SK-N-SH (cell line): ENCODE measurements around the gene STRIP2. TPM values are rescaled to one million over a fixed set of nuclear protein-coding genes. Genes with fewer than 3 reads are reported as not detected.

Source experiments
- CTCF ChIA-PET: fragments of 300-600, 350-600 bp; formaldehyde crosslinking; extraction: SDS; loops from one replicate; lab custom pipeline; 2021; lab: Yijun Ruan, JAX
- POLR2A ChIA-PET: fragments of 350-600 bp; sonication (Branson Sonifier 250); formaldehyde crosslinking; extraction: SDS; loops from one replicate; lab custom pipeline; 2020; ENCODE audit warnings: antibody characterized with exemption, inconsistent platforms; lab: Yijun Ruan, JAX
- DNase-seq: peaks from one replicate; pipeline ENCODE4 v3.0.0; 2012
- H2AFZ ChIP-seq: fragments of 200-600 bp; sonication (generic); 2 replicates; pipeline ENCODE4 v1.8.1; 2016; ENCODE audit warnings: antibody characterized with exemption, mild to moderate bottlenecking, low read depth
- H3F3A ChIP-seq: fragments of 200-600 bp; sonication (generic); replicated peaks from 2 replicates; pipeline ENCODE3; 2016; ENCODE audit warnings: antibody characterized with exemption, mild to moderate bottlenecking; ENCODE audit not compliant: insufficient read depth
- H3K27ac ChIP-seq, 2 experiments: fragments of 200-500 bp in 1 of 2; fragments of 200-600 bp in 1 of 2; sonication (Bioruptor generic) in 1 of 2; sonication (generic), shearing (Covaris generic) in 1 of 2; 2 replicates each; pipeline versions ENCODE4 v1.5.1 to v1.6.1; 2014 to 2016; ENCODE audit warnings: low read depth in 2 of 2, inconsistent platforms in 1 of 2, low read length in 1 of 2, mild to moderate bottlenecking in 1 of 2, mixed read lengths in 1 of 2
- H3K27me3 ChIP-seq: fragments of 200-600 bp; sonication (generic), shearing (Covaris generic); 2 replicates; pipeline ENCODE4 v1.6.1; 2016; ENCODE audit warnings: mixed run types; ENCODE audit not compliant: insufficient read depth
- H3K36me3 ChIP-seq, 2 experiments: fragments of 200-500 bp in 1 of 2; fragments of 200-600 bp in 1 of 2; sonication (Bioruptor generic) in 1 of 2; sonication (generic) in 1 of 2; replicated peaks in 1 of 2; 2 replicates each; pipeline versions ENCODE3 to v1.5.1; 2014 to 2016; ENCODE audit warnings: low read length in 1 of 2, mild to moderate bottlenecking in 1 of 2; ENCODE audit not compliant: insufficient read depth in 2 of 2, control insufficient read depth in 1 of 2
- H3K4me1 ChIP-seq, 2 experiments: fragments of 200-500 bp in 1 of 2; fragments of 200-600 bp in 1 of 2; sonication (Bioruptor generic) in 1 of 2; sonication (generic), shearing (Covaris generic) in 1 of 2; 2 replicates each; pipeline versions ENCODE4 v1.5.1 to v1.6.1; 2014 to 2016; ENCODE audit warnings: low read depth in 1 of 2, low read length in 1 of 2, mixed run types in 1 of 2; ENCODE audit not compliant: insufficient read depth in 2 of 2, control insufficient read depth in 1 of 2
- H3K4me2 ChIP-seq: fragments of 200-600 bp; sonication (generic), shearing (Covaris generic); 2 replicates; pipeline ENCODE4 v1.6.1; 2017; ENCODE audit warnings: mixed run types
- H3K4me3 ChIP-seq, 2 experiments: fragments of 200-500 bp in 1 of 2; fragments of 200-600 bp in 1 of 2; sonication (Bioruptor generic) in 1 of 2; sonication (generic), shearing (Covaris generic) in 1 of 2; 2 replicates each; pipeline versions ENCODE4 v1.5.1 to v1.8.1; 2014 to 2016; ENCODE audit warnings: low read depth in 2 of 2, inconsistent platforms in 1 of 2, low read length in 1 of 2, mild to moderate bottlenecking in 1 of 2, mixed read lengths in 1 of 2, moderate library complexity in 1 of 2
- H3K79me2 ChIP-seq: fragments of 200-600 bp; sonication (generic); 2 replicates; pipeline ENCODE4 v1.8.1; 2017; ENCODE audit warnings: mild to moderate bottlenecking; ENCODE audit not compliant: insufficient read depth
- H3K9ac ChIP-seq: fragments of 200-600 bp; sonication (generic); 2 replicates; pipeline ENCODE4 v1.6.1; 2017; ENCODE audit warnings: mixed run types
- H3K9me2 ChIP-seq: fragments of 200-600 bp; sonication (generic); 2 replicates; pipeline ENCODE4 v1.6.1; 2017; ENCODE audit warnings: mixed run types
- H3K9me3 ChIP-seq: fragments of 200-600 bp; sonication (generic); 2 replicates; pipeline ENCODE4 v1.6.1; 2017; ENCODE audit warnings: mixed run types, mild to moderate bottlenecking, moderate library complexity
- H4K20me1 ChIP-seq: fragments of 200-600 bp; sonication (generic); 2 replicates; pipeline ENCODE4 v1.6.1; 2017; ENCODE audit warnings: mild to moderate bottlenecking, mixed run types; ENCODE audit not compliant: insufficient read depth
- EZH2phosphoT487 ChIP-seq: fragments of 200-600 bp; sonication (generic); IDR thresholded peaks from 2 replicates; pipeline ENCODE4 v1.6.1; 2017; ENCODE audit warnings: low read depth, mixed run types, mild to moderate bottlenecking, antibody characterized with exemption, moderate library complexity, borderline replicate concordance
- FOXJ3 ChIP-seq: sonication (generic); formaldehyde crosslinking; IDR thresholded peaks from 2 replicates; pipeline ENCODE4 v1.5.1; 2020; ENCODE audit warnings: mild to moderate bottlenecking, missing genetic modification reagents
- FOXM1 ChIP-seq: IDR thresholded peaks from 2 replicates; pipeline ENCODE4 v1.4.0; 2012; ENCODE audit warnings: low read depth, mild to moderate bottlenecking
- GABPA ChIP-seq: IDR thresholded peaks from 2 replicates; pipeline ENCODE4 v1.4.0; 2012; ENCODE audit warnings: low read depth, mild to moderate bottlenecking
- JUND ChIP-seq: IDR thresholded peaks from 2 replicates; pipeline ENCODE4 v1.4.0; 2012
- MEF2A ChIP-seq: IDR thresholded peaks from 2 replicates; pipeline ENCODE4 v1.4.0; 2012; ENCODE audit warnings: low read depth, borderline replicate concordance
- NFIC ChIP-seq: IDR thresholded peaks from 2 replicates; pipeline ENCODE4 v1.4.0; 2012; ENCODE audit warnings: borderline replicate concordance
- NRF1 ChIP-seq: IDR thresholded peaks from 2 replicates; pipeline ENCODE4 v1.6.1; 2012; ENCODE audit warnings: low read depth, mild to moderate bottlenecking, low read length
- RAD21 ChIP-seq: IDR thresholded peaks from 2 replicates; pipeline ENCODE4 v1.6.1; 2012; ENCODE audit warnings: mild to moderate bottlenecking, low read length
- RCOR1 ChIP-seq: fragments of 150-350 bp; IDR thresholded peaks from 2 replicates; pipeline ENCODE4 v1.6.1; 2017; ENCODE audit warnings: antibody characterized with exemption, low read length
- RFX5 ChIP-seq: IDR thresholded peaks from 2 replicates; pipeline ENCODE4 v1.6.1; 2012; ENCODE audit warnings: mild to moderate bottlenecking, improper control_type of control experiment, low read length
- SIN3A ChIP-seq: IDR thresholded peaks from 2 replicates; pipeline ENCODE4 v1.6.1; 2012; ENCODE audit warnings: low read depth, mild to moderate bottlenecking, low read length, moderate library complexity, borderline replicate concordance
- SMC3 ChIP-seq: IDR thresholded peaks from 2 replicates; pipeline ENCODE4 v1.6.1; 2012; ENCODE audit warnings: low read depth, low read length, improper control_type of control experiment
- TAF1 ChIP-seq: IDR thresholded peaks from 2 replicates; pipeline ENCODE4 v1.6.1; 2012; ENCODE audit warnings: low read depth, mild to moderate bottlenecking, low read length, moderate library complexity, borderline replicate concordance
- TEAD4 ChIP-seq: IDR thresholded peaks from 2 replicates; pipeline ENCODE4 v1.4.0; 2012; ENCODE audit warnings: mild to moderate bottlenecking, borderline replicate concordance; ENCODE audit not compliant: insufficient read depth
- WGBS: methylation state at CpG from one replicate; pipeline ENCODE4 v1.1.6; 2017; ENCODE audit warnings: low lambda C conversion rate; 5-methylcytosine and 5-hydroxymethylcytosine counted together
- polyA plus RNA-seq, 3 experiments: library from polyadenylated mRNA; depleted of rRNA; stranded (reverse); fragments of >200 nt; gene quantifications; 2 replicates each; pipeline ENCODE4 v1.2.3, GENCODE V29; 2012
- TF ChIP-seq, protein P1 (sequence below): IDR thresholded peaks from 2 replicates; pipeline ENCODE4 v1.4.0; 2012; ENCODE audit warnings: low read depth
- TF ChIP-seq, protein P2 (sequence below): IDR thresholded peaks from 2 replicates; pipeline ENCODE4; 2012
- TF ChIP-seq, protein P3 (sequence below): fragments of 150-350 bp; IDR thresholded peaks from 2 replicates; pipeline ENCODE4 v1.6.1; 2017; ENCODE audit warnings: antibody characterized with exemption, low read length, low read depth, borderline replicate concordance
- TF ChIP-seq, protein P4 (sequence below): IDR thresholded peaks from 2 replicates; pipeline ENCODE4 v1.6.1; 2012; ENCODE audit warnings: mild to moderate bottlenecking, low read depth, low read length, moderate library complexity
- TF ChIP-seq, protein P5 (sequence below): IDR thresholded peaks from 2 replicates; pipeline ENCODE4 v1.4.0; 2012; ENCODE audit warnings: low read depth, borderline replicate concordance
- TF ChIP-seq, protein P6 (sequence below): fragments of 150-350 bp; IDR thresholded peaks from 2 replicates; pipeline ENCODE4 v1.6.1; 2016; ENCODE audit warnings: mild to moderate bottlenecking, low read depth, low read length

Gene STRIP2
- polyA plus RNA-seq, 1 of the 3 experiments (the other 2 are of a cell fraction), result 4.9 TPM

DNA sequence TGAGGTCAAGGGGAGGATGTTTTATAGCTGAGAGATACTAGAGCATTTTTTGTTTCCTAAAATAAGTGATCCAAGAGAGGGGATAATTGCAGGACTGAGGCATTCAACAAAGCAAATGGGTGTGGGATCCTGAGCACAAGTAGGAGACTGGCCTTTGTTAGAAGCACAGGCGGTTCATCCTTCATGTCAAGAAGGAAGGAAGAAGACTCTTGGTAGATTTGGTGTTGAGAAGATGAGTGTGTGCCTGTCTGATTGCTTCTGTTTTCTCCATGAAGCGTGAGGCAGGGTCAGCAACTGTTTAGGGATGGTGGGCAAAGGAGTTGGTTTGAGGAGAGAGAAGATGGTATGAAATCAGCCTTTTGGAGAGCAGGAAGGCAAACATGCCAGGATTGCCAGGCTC is 27.6 kb downstream of the STRIP2 start:
- H3K4me1 ChIP-seq, result peaks cover 0 to 11% of the 10 kb centered on the region in 2 experiments; a peak in 2 of 4 replicates
- no peak overlapping the region for H3K9ac ChIP-seq
- H3K79me2 ChIP-seq, result no peaks in the 10 kb centered on the region
- no peak overlapping the region for H3K4me3 ChIP-seq
- H3K36me3 ChIP-seq, result peaks cover 4 to 36% of the 10 kb centered on the region in 2 experiments
- TF ChIP-seq, protein P1, sequence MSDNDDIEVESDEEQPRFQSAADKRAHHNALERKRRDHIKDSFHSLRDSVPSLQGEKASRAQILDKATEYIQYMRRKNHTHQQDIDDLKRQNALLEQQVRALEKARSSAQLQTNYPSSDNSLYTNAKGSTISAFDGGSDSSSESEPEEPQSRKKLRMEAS, result no peak
- no peak for TF ChIP-seq SIN3A
- TF ChIP-seq FOXJ3 (CRISPR knock-in tag), result no peak
- no peaks in the 10 kb centered on the region for H4K20me1 ChIP-seq
- no peaks in the 10 kb centered on the region for H3K27me3 ChIP-seq
- no peak overlapping the region for H3K27ac ChIP-seq
- H3K4me2 ChIP-seq, result no peak overlapping the region
- ChIA-PET CTCF (interaction anchor here (1.0 to 14.8 kb wide), 9 partner anchors 10 to 370 kb away, joined by 3 to 397 read pairs (median 4); no protein-coding TSS in a partner anchor), POLR2A (no interaction called here)
- H2AFZ ChIP-seq, result no peak overlapping the region
- no peak for DNase-seq
- H3K9me2 ChIP-seq, result no peaks in the 10 kb centered on the region
- no peaks in the 10 kb centered on the region for H3F3A ChIP-seq
- H3K9me3 ChIP-seq, result no peaks in the 10 kb centered on the region
- 91% methylated on average over 2 of the region's 2 CpGs for WGBS

DNA sequence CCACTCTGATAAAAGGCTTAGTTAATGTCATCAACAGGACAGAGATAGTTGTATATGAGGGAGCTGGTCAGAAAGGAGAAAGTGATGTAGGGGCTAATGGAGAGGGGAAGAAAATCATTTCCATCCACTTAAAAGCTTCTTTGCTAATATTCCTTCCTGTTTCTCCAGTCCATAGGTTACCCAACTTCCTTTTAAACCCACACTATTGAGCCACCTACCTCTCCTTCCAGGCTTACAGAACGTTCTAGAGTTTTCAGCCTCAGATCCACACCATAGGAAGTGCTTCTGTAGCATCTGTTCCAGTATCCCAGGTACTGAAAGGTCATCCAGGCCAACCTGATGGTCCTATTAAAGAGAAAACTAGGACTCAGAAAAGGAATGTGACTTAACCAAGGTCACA is 28.2 kb downstream of the STRIP2 start:
- H2AFZ ChIP-seq, result no peak overlapping the region
- ChIA-PET CTCF (interaction anchor here (1.0 to 14.8 kb wide), 5 partner anchors 11 to 244 kb away, joined by 3 to 397 read pairs (median 7); no protein-coding TSS in a partner anchor), POLR2A (no interaction called here)
- no peaks in the 10 kb centered on the region for H3F3A ChIP-seq
- no peaks in the 10 kb centered on the region for H4K20me1 ChIP-seq
- H3K27ac ChIP-seq, result no peak overlapping the region
- H3K9me3 ChIP-seq, result no peaks in the 10 kb centered on the region
- H3K36me3 ChIP-seq, result peaks cover 4 to 35% of the 10 kb centered on the region in 2 experiments
- no peaks in the 10 kb centered on the region for H3K27me3 ChIP-seq
- H3K9ac ChIP-seq, result no peak overlapping the region
- peaks cover 0 to 11% of the 10 kb centered on the region in 2 experiments; a peak in 2 of 4 replicates for H3K4me1 ChIP-seq
- H3K9me2 ChIP-seq, result no peaks in the 10 kb centered on the region
- H3K4me3 ChIP-seq, result no peak overlapping the region
- DNase-seq, result no peak
- no peak overlapping the region for H3K4me2 ChIP-seq
- H3K79me2 ChIP-seq, result no peaks in the 10 kb centered on the region
- 70% methylated on average over 1 of the region's 1 CpG for WGBS
- TF ChIP-seq, protein P2, sequence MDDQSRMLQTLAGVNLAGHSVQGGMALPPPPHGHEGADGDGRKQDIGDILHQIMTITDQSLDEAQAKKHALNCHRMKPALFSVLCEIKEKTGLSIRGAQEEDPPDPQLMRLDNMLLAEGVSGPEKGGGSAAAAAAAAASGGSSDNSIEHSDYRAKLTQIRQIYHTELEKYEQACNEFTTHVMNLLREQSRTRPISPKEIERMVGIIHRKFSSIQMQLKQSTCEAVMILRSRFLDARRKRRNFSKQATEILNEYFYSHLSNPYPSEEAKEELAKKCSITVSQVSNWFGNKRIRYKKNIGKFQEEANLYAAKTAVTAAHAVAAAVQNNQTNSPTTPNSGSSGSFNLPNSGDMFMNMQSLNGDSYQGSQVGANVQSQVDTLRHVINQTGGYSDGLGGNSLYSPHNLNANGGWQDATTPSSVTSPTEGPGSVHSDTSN, result no peak
- no peak for TF ChIP-seq NFIC
- TF ChIP-seq, protein P3, sequence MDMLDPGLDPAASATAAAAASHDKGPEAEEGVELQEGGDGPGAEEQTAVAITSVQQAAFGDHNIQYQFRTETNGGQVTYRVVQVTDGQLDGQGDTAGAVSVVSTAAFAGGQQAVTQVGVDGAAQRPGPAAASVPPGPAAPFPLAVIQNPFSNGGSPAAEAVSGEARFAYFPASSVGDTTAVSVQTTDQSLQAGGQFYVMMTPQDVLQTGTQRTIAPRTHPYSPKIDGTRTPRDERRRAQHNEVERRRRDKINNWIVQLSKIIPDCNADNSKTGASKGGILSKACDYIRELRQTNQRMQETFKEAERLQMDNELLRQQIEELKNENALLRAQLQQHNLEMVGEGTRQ, result no peak
- TF ChIP-seq, protein P4, sequence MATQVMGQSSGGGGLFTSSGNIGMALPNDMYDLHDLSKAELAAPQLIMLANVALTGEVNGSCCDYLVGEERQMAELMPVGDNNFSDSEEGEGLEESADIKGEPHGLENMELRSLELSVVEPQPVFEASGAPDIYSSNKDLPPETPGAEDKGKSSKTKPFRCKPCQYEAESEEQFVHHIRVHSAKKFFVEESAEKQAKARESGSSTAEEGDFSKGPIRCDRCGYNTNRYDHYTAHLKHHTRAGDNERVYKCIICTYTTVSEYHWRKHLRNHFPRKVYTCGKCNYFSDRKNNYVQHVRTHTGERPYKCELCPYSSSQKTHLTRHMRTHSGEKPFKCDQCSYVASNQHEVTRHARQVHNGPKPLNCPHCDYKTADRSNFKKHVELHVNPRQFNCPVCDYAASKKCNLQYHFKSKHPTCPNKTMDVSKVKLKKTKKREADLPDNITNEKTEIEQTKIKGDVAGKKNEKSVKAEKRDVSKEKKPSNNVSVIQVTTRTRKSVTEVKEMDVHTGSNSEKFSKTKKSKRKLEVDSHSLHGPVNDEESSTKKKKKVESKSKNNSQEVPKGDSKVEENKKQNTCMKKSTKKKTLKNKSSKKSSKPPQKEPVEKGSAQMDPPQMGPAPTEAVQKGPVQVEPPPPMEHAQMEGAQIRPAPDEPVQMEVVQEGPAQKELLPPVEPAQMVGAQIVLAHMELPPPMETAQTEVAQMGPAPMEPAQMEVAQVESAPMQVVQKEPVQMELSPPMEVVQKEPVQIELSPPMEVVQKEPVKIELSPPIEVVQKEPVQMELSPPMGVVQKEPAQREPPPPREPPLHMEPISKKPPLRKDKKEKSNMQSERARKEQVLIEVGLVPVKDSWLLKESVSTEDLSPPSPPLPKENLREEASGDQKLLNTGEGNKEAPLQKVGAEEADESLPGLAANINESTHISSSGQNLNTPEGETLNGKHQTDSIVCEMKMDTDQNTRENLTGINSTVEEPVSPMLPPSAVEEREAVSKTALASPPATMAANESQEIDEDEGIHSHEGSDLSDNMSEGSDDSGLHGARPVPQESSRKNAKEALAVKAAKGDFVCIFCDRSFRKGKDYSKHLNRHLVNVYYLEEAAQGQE, result no peak
- TF ChIP-seq MEF2A, result no peak
- no peak for TF ChIP-seq SMC3
- no peak for TF ChIP-seq JUND
- no peak for TF ChIP-seq RCOR1
- no peak for TF ChIP-seq RAD21
- TF ChIP-seq, protein P5, sequence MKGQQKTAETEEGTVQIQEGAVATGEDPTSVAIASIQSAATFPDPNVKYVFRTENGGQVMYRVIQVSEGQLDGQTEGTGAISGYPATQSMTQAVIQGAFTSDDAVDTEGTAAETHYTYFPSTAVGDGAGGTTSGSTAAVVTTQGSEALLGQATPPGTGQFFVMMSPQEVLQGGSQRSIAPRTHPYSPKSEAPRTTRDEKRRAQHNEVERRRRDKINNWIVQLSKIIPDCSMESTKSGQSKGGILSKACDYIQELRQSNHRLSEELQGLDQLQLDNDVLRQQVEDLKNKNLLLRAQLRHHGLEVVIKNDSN, result no peak
- TF ChIP-seq SIN3A, result no peak
- no peak for TF ChIP-seq TAF1
- TF ChIP-seq, protein P6, sequence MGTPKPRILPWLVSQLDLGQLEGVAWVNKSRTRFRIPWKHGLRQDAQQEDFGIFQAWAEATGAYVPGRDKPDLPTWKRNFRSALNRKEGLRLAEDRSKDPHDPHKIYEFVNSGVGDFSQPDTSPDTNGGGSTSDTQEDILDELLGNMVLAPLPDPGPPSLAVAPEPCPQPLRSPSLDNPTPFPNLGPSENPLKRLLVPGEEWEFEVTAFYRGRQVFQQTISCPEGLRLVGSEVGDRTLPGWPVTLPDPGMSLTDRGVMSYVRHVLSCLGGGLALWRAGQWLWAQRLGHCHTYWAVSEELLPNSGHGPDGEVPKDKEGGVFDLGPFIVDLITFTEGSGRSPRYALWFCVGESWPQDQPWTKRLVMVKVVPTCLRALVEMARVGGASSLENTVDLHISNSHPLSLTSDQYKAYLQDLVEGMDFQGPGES, result no peak
- no peak for TF ChIP-seq NRF1
- TF ChIP-seq FOXM1, result no peak
- no peak for TF ChIP-seq TEAD4
- no peak for TF ChIP-seq RFX5
- no peak for TF ChIP-seq EZH2phosphoT487
- TF ChIP-seq GABPA, result no peak
